C4-2B (cell line): ENCODE data around the gene INTS13.

Experiments used
- ZFX ChIP-seq: fragments of 450-650 bp; IDR thresholded peaks from 2 replicates; pipeline ENCODE4 v1.6.1; 2017
- TF ChIP-seq, protein P1 (sequence below): fragments of 450-650 bp; conservative IDR thresholded peaks from 2 replicates; pipeline ENCODE4 v1.5.1; 2017; ENCODE audit warnings: mild to moderate bottlenecking

DNA sequence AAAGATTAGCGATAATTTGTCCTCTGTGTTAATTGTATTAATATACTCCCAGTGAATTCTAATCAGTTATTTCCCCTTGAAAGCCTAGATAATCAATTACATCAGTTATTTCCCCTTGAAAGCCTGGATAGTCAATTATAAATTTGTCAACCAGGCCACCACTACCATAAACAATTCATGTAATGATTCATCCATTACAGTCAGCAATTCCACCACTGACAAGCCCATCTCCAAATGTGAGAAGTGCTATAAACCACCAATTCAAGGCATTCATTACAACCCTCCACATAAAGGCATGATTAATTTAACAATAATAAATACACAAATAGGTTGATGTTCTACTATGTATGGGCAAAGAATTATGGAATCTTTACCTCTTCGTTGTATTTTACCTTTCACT lies 40.9 kb downstream of the INTS13 start:
- TF ChIP-seq, protein P1, sequence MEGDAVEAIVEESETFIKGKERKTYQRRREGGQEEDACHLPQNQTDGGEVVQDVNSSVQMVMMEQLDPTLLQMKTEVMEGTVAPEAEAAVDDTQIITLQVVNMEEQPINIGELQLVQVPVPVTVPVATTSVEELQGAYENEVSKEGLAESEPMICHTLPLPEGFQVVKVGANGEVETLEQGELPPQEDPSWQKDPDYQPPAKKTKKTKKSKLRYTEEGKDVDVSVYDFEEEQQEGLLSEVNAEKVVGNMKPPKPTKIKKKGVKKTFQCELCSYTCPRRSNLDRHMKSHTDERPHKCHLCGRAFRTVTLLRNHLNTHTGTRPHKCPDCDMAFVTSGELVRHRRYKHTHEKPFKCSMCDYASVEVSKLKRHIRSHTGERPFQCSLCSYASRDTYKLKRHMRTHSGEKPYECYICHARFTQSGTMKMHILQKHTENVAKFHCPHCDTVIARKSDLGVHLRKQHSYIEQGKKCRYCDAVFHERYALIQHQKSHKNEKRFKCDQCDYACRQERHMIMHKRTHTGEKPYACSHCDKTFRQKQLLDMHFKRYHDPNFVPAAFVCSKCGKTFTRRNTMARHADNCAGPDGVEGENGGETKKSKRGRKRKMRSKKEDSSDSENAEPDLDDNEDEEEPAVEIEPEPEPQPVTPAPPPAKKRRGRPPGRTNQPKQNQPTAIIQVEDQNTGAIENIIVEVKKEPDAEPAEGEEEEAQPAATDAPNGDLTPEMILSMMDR = no peak
- no peak for TF ChIP-seq ZFX
